Measurements from ENCODE around the gene ME3.
A peak's percentile ranks its signal among the peaks of the same experiment; 100 is the strongest.
"Not testable (repeated sequence)": the region's sequence is repeated elsewhere in the genome, so short reads cannot be mapped to it uniquely, and the experiment has no call there.

ME3 gene

GRCh38 chr11:86558207-86558606 lies 114.2 kb downstream of the ME3 start:
- DNase-seq: peak in 1 of 2 donors; percentile 56

GRCh38 chr11:86555866-86556265 lies 116.5 kb downstream of the ME3 start:
- DNase-seq: no peak

GRCh38 chr11:86555401-86555800 lies 117.0 kb downstream of the ME3 start:
- no peak for DNase-seq

- DNase-seq: no peak
Observed at GRCh38 chr11:86553265-86553664, 119.2 kb downstream of the ME3 start.

- no peak for DNase-seq
Observed at GRCh38 chr11:86551288-86552092, 120.9 kb downstream of the ME3 start.

GRCh38 chr11:86550757-86551156 lies 121.7 kb downstream of the ME3 start:
- DNase-seq: no peak

- no peak for DNase-seq
Observed at GRCh38 chr11:86548271-86548917, 124.0 kb downstream of the ME3 start.

GRCh38 chr11:86547727-86548126 lies 124.7 kb downstream of the ME3 start:
- DNase-seq: no peak

- not testable (repeated sequence) for DNase-seq
Observed at GRCh38 chr11:86541299-86541698, 131.1 kb downstream of the ME3 start.

GRCh38 chr11:86538223-86538548 lies 134.2 kb downstream of the ME3 start:
- DNase-seq: no peak

GRCh38 chr11:86537541-86538222 lies 134.7 kb downstream of the ME3 start:
- DNase-seq: no peak

- no peak for DNase-seq
Observed at GRCh38 chr11:86535773-86536172, 136.6 kb downstream of the ME3 start.

GRCh38 chr11:86524620-86525352 lies 147.6 kb downstream of the ME3 start:
- DNase-seq: no peak

GRCh38 chr11:86523738-86524619 lies 148.4 kb downstream of the ME3 start:
- DNase-seq: no peak

GRCh38 chr11:86522512-86522911 lies 149.9 kb downstream of the ME3 start:
- DNase-seq: not testable (repeated sequence)

- DNase-seq: no peak
Observed at GRCh38 chr11:86519064-86519911, 153.1 kb downstream of the ME3 start.

- DNase-seq: no peak
Observed at GRCh38 chr11:86518211-86518610, 154.2 kb downstream of the ME3 start.

GRCh38 chr11:86517557-86517956 lies 154.9 kb downstream of the ME3 start:
- DNase-seq: no peak

GRCh38 chr11:86515297-86516094 lies 156.9 kb downstream of the ME3 start:
- DNase-seq: peak in 1 of 2 donors; percentile 8

- peak; percentile 55 to 57 for DNase-seq
Observed at GRCh38 chr11:86514453-86514852, 158.0 kb downstream of the ME3 start.

All from inflammatory macrophage (primary cell).